Keratinocyte (primary cell): Measurements from ENCODE around the gene LMO7.

Experiments used
- EZH2 ChIP-seq: IDR thresholded peaks from one replicate; pipeline ENCODE4 v1.6.1; 2012; ENCODE audit warnings: inconsistent platforms, mild to moderate bottlenecking, low read length, moderate library complexity
- TF ChIP-seq, protein P1 (sequence below), 3 experiments: IDR thresholded peaks in 1 of 3; conservative IDR thresholded peaks in 1 of 3; optimal IDR thresholded peaks in 1 of 3; 2 replicates in 2 of 3; 3 replicates in 1 of 3; pipeline versions ENCODE3 to v1.5.1; 2011; ENCODE audit warnings: low read length in 3 of 3, mild to moderate bottlenecking in 3 of 3, moderate library complexity in 2 of 3, control low read depth in 1 of 3, inconsistent platforms in 1 of 3; ENCODE audit not compliant: insufficient read depth in 2 of 3; ENCODE audit errors: extremely low read depth in 1 of 3

DNA sequence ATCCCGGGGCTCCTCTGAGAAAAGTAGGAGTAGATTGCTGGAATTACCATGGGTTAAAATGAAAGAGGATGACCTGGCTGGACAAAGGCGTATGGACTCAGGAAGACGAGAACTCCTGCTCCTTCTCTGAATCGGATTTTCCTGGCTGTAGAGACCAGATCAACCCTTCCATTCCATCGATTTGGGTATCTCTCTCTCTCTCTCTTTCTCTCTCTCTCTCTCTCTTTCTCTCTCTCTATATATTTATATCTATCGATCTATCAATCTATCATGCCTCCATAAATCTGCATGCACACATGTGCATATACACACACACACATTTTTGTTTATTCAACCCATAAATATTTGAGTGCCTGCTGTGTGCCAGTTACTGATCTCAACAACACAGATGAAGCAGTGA is 234.9 kb downstream of the LMO7 start:
- TF ChIP-seq, protein P1, sequence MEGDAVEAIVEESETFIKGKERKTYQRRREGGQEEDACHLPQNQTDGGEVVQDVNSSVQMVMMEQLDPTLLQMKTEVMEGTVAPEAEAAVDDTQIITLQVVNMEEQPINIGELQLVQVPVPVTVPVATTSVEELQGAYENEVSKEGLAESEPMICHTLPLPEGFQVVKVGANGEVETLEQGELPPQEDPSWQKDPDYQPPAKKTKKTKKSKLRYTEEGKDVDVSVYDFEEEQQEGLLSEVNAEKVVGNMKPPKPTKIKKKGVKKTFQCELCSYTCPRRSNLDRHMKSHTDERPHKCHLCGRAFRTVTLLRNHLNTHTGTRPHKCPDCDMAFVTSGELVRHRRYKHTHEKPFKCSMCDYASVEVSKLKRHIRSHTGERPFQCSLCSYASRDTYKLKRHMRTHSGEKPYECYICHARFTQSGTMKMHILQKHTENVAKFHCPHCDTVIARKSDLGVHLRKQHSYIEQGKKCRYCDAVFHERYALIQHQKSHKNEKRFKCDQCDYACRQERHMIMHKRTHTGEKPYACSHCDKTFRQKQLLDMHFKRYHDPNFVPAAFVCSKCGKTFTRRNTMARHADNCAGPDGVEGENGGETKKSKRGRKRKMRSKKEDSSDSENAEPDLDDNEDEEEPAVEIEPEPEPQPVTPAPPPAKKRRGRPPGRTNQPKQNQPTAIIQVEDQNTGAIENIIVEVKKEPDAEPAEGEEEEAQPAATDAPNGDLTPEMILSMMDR (optimal IDR thresholded peaks at IDR 0.05 in 1 of 3, IDR thresholded peaks at IDR 0.05 in 1 of 3, conservative IDR thresholded peaks at IDR 0.05 in 1 of 3; ENCODE audit: extremely low read depth in 1 of 3, insufficient read depth in 2 of 3, low read length in 3 of 3): no peak
- TF ChIP-seq EZH2: no peak
